Measurements from ENCODE around the gene EEA1.

EEA1 gene

GRCh38 chr12:92938638-92939037 is 9.5 kb upstream of the EEA1 start:
- H3K4me3 ChIP-seq (ENCODE audit: low read length): no peak overlapping the region
- TF ChIP-seq CTCF (conservative IDR thresholded peaks at IDR 0.05; ENCODE audit: low read depth, low read length): no peak
- DNase-seq (ENCODE audit: low read depth): no peak

DNA sequence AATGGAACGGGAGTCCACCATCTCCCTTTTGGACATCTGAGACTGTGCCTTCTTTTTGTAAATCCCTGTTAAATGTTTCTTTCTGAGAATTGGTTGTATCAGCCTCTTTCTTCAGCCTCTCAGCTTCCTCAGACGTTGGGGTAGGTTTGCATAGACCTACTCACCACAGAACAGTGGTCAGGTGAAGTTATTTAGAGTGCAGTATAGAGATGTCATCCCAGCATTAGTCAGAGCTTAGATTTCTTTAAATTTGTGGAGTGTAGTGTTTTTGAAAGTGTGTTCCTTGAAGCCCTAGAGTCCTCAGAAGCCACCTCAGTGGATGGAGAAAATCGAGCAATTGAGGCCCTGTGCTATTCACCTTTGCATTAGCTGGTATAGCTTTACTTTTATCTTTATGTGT is 8.9 kb upstream of the EEA1 start:
- no peak for TF ChIP-seq CTCF (conservative IDR thresholded peaks at IDR 0.05; ENCODE audit: low read depth, low read length)
- DNase-seq (ENCODE audit: low read depth): no peak
- H3K4me3 ChIP-seq (ENCODE audit: low read length): no peak overlapping the region

GRCh38 chr12:92933606-92934005 is 4.5 kb upstream of the EEA1 start:
- TF ChIP-seq CTCF (conservative IDR thresholded peaks at IDR 0.05; ENCODE audit: low read depth, low read length): no peak
- no peak for DNase-seq (ENCODE audit: low read depth)
- no peak overlapping the region for H3K4me3 ChIP-seq (ENCODE audit: low read length)

GRCh38 chr12:92930421-92930820 is 1.3 kb upstream of the EEA1 start:
- H3K4me3 ChIP-seq (ENCODE audit: low read length): no peak overlapping the region
- no peak for DNase-seq (ENCODE audit: low read depth)
- no peak for TF ChIP-seq CTCF (conservative IDR thresholded peaks at IDR 0.05; ENCODE audit: low read depth, low read length)

GRCh38 chr12:92929983-92930382 is 888 bp upstream of the EEA1 start:
- TF ChIP-seq CTCF (conservative IDR thresholded peaks at IDR 0.05; ENCODE audit: low read depth, low read length): no peak
- H3K4me3 ChIP-seq (ENCODE audit: low read length): peak overlapping the region; percentile 74
- no peak for DNase-seq (ENCODE audit: low read depth)

DNA sequence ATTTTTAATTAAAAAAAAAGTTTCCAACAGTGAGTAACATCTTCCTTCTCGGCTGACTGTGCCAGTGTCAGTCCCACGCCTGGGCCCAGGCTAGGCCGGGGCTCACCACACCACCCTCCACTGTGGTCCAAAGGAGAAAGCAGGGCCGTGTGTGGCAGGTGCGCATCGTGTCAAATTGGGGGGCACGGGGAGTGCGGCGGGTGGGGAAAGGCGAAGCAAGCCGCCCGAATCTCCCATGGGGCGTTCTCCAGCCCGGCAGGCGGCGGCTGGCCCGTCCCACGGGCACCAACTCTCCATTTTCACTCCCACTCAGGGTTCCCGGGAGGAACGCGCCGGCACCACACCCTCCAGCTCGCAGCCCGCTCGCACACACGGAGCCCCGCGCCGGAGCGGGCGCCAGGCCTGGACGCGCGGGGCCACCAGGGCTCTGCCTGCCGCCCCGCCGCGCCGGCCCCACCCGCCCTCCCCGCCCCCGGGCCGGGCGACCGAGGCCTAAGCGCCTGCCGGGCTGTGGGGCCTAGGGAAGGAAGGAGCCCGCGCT is 604 bp downstream of the EEA1 start:
- H3K4me3 ChIP-seq (ENCODE audit: low read length): peak overlapping the region; percentile 72
- no peak for TF ChIP-seq CTCF (conservative IDR thresholded peaks at IDR 0.05; ENCODE audit: low read depth, low read length)
- no peak for DNase-seq (ENCODE audit: low read depth)

DNA sequence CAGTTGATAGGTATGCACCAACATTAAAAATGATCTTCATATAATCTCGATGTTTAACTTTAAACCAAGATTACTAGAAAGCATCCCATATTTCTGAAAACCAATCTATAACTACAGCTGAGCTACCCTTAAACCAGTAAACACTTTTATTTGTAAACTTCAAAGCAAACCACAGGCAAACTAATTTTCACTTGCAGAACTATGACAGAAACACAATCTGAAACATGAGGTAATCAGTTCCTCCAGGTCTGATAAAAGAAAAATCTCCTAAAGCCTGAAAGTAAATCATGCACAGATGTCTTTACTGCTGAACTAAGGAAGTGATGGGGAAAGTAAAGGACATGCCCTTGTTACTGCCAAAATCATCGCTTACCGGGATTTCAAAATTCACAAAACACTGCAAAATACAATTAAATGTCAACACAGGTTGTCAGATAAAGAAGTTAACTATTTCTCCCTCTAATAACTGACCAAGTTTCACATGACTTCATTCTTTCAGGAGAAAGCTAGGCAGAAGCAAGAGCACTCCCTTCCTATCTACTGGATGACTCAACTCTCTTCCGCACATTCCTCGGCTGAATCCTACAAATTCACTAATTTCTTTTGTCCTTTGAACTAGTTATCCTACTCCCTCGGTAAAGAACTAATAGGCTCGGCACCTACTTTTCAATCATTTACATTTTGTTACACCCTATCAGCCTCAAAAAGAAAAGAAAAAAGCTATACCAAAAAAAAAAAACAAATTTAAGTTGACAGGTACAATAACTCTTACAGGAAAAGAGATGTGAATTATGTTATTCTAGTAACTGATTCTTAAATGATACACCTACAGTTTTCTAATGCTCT is 1.4 kb downstream of the EEA1 start:
- DNase-seq (ENCODE audit: low read depth): no peak

More for the DNA sequence above, 1.4 kb downstream of the EEA1 start:
- H3K4me3 ChIP-seq (ENCODE audit: low read length): peak overlapping the region; percentile 72
- TF ChIP-seq CTCF (conservative IDR thresholded peaks at IDR 0.05; ENCODE audit: low read depth, low read length): no peak

All from retinal pigment epithelial cell (primary cell).